ENCODE measurements around the gene CRYGB.

- TF ChIP-seq CTCF (conservative IDR thresholded peaks at IDR 0.05 in 1 of 2, IDR thresholded peaks at IDR 0.05 in 1 of 2; ENCODE audit: extremely low read depth in 1 of 2, insufficient read depth in 1 of 2, low read depth in 1 of 2, low read length in 2 of 2) (no peak), EZH2 (IDR thresholded peaks at IDR 0.05; ENCODE audit: borderline replicate concordance, low read length) (no peak)
These were observed 40.5 kb upstream of the CRYGB start for GRCh38 chr2:208186465-208186864.

Data from mammary epithelial cell (primary cell).